ENCODE data around the gene ELMOD3. TPM values are rescaled to one million over a fixed set of nuclear protein-coding genes. Genes with fewer than 3 reads are reported as not detected.
"Not testable (repeated sequence)": the region's sequence is repeated elsewhere in the genome, so short reads cannot be mapped to it uniquely, and the experiment has no call there.

Gene ELMOD3
- total and polyA plus RNA-seq, 10 donors, result 14.4 to 38.0 (median 24.2) TPM

- H3K27ac ChIP-seq, result peak overlapping the region; percentile 87 to 98 (median 96)
- DNase-seq, result peak; percentile 86
- H3K9me3 ChIP-seq, result no peaks in the 10 kb centered on the region
- H3K4me1 ChIP-seq, result peaks cover 14 to 66% (median 44%) of the 10 kb centered on the region in 6 donors
- WGBS, 5 donors, result 37 to 46% (median 42%) methylated on average over 16 to 19 of the region's 19 CpGs
- intact Hi-C loops (cut with DNase I; ENCODE audit: low total_unique reads), result no loop called here
- TF ChIP-seq POLR2A (IDR thresholded peaks at IDR 0.05) (no peak), POLR2AphosphoS5 (IDR thresholded peaks at IDR 0.05) (peak in 1 of 3 donors; percentile 10), CTCF (IDR thresholded peaks at IDR 0.05 in 8 of 11, conservative IDR thresholded peaks at IDR 0.05 in 3 of 11) (no peak)
- H3K36me3 ChIP-seq, result no peaks in the 10 kb centered on the region
- peak overlapping the region; percentile 7 to 74 (median 44) for H3K4me3 ChIP-seq
- no peaks in the 10 kb centered on the region for H3K27me3 ChIP-seq (replicated peaks in 1 of 7)
Measured at GRCh38 chr2:85438201-85439024, 83.8 kb downstream of the ELMOD3 start.

GRCh38 chr2:85439025-85439472 lies 84.5 kb downstream of the ELMOD3 start:
- no peaks in the 10 kb centered on the region for H3K27me3 ChIP-seq (replicated peaks in 1 of 7)
- peak; percentile 63 for DNase-seq
- no peaks in the 10 kb centered on the region for H3K9me3 ChIP-seq
- no peak overlapping the region for H3K4me3 ChIP-seq
- intact Hi-C loops (cut with DNase I; ENCODE audit: low total_unique reads), result no loop called here
- no peak for TF ChIP-seq CTCF (IDR thresholded peaks at IDR 0.05 in 8 of 11, conservative IDR thresholded peaks at IDR 0.05 in 3 of 11)
- TF ChIP-seq POLR2A (IDR thresholded peaks at IDR 0.05), result no peak
- no peak for TF ChIP-seq POLR2AphosphoS5 (IDR thresholded peaks at IDR 0.05)
- 83 to 93% (median 92%) methylated on average over 6 of the region's 6 CpGs for WGBS, 5 donors
- peak overlapping the region; percentile 87 to 98 (median 96) for H3K27ac ChIP-seq
- H3K36me3 ChIP-seq, result no peaks in the 10 kb centered on the region
- peaks cover 14 to 60% (median 40%) of the 10 kb centered on the region in 6 donors for H3K4me1 ChIP-seq

GRCh38 chr2:85439569-85439968 lies 85.0 kb downstream of the ELMOD3 start:
- intact Hi-C loops (cut with DNase I; ENCODE audit: low total_unique reads); H3K27me3 ChIP-seq (replicated peaks in 1 of 7); H3K9me3 ChIP-seq; H3K4me3 ChIP-seq; H3K36me3 ChIP-seq: not testable (repeated sequence)
- 88 to 96% (median 92%) methylated on average over 9 of the region's 9 CpGs for WGBS, 5 donors
- H3K4me1 ChIP-seq, result peaks cover 14 to 54% (median 34%) of the 10 kb centered on the region in 6 donors
- peak; percentile 66 for DNase-seq
- peak overlapping the region in 1 of 8 donors; percentile 98 for H3K27ac ChIP-seq

- H3K27ac ChIP-seq, result no peak overlapping the region
- no peaks in the 10 kb centered on the region for H3K27me3 ChIP-seq (replicated peaks in 1 of 7)
- intact Hi-C loops (cut with DNase I; ENCODE audit: low total_unique reads), result no loop called here
- TF ChIP-seq CTCF (IDR thresholded peaks at IDR 0.05 in 8 of 11, conservative IDR thresholded peaks at IDR 0.05 in 3 of 11), result no peak
- TF ChIP-seq POLR2A (IDR thresholded peaks at IDR 0.05), result no peak
- TF ChIP-seq POLR2AphosphoS5 (IDR thresholded peaks at IDR 0.05), result no peak
- 77 to 87% (median 77%) methylated on average over 7 of the region's 7 CpGs for WGBS, 5 donors
- peaks cover 14 to 50% (median 31%) of the 10 kb centered on the region in 6 donors for H3K4me1 ChIP-seq
- H3K36me3 ChIP-seq, result no peaks in the 10 kb centered on the region
- no peaks in the 10 kb centered on the region for H3K9me3 ChIP-seq
- DNase-seq, result peak; percentile 56
- H3K4me3 ChIP-seq, result no peak overlapping the region
Measured at GRCh38 chr2:85439986-85440385, 85.4 kb downstream of the ELMOD3 start.
